ENCODE measurements around the gene PLA2G7.

DNA sequence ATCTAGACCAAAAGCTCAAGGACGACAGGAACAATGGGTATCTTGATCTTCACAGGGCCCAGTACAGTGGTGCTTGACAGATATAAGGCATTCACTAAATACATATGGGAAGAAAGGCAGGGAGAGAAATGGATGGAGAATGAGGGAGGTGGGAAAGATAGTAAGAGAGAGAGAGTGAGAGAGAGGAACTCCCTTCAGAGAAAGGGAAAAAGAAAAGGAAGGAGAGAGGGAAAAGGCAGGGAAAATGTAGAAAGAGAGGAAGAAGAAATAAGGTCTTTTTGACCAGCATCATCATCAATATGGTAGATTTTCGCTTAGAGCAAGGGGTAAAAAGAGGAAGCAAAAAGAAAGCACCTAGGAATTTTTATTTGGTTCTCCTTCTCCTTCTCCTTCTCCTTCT is 10.8 kb upstream of the PLA2G7 start:
- no peak for TF ChIP-seq POLR2A (IDR thresholded peaks at IDR 0.05; ENCODE audit: low read depth, low read length)
- TF ChIP-seq TAF1 (IDR thresholded peaks at IDR 0.05; ENCODE audit: low read depth, low read length): no peak
- TF ChIP-seq POLR2AphosphoS5 (IDR thresholded peaks at IDR 0.05; ENCODE audit: low read depth, low read length): no peak
- TF ChIP-seq PAX5 (IDR thresholded peaks at IDR 0.05; ENCODE audit: insufficient read depth, low read length, severe bottlenecking): no peak

All from GM12891 (cell line).